Activated CD8-positive, alpha-beta memory T cell treated with anti-CD3 and anti-CD28 coated beads, Interleukin-2, amount 50 U/mL, for 24 hours (primary cell): ENCODE measurements around the gene XRN2.
"Not testable (repeated sequence)": the region's sequence is repeated elsewhere in the genome, so short reads cannot be mapped to it uniquely, and the experiment has no call there.

Experiments used
- DNase-seq: peaks from one replicate; pipeline ENCODE4 v3.0.0-alpha.2; 2020; ENCODE audit errors: extremely low read depth

XRN2 gene

GRCh38 chr20:21387528-21387927 lies 84.4 kb downstream of the XRN2 start:
- DNase-seq = no peak

- DNase-seq = no peak
Observed at GRCh38 chr20:21388566-21388965, 85.4 kb downstream of the XRN2 start.

- no peak for DNase-seq
Observed at GRCh38 chr20:21389368-21389767, 86.2 kb downstream of the XRN2 start.

- no peak for DNase-seq
Observed at GRCh38 chr20:21390768-21391167, 87.6 kb downstream of the XRN2 start.

- DNase-seq = no peak
Observed at GRCh38 chr20:21391185-21391971, 88.2 kb downstream of the XRN2 start.

GRCh38 chr20:21391972-21392352 lies 88.8 kb downstream of the XRN2 start:
- DNase-seq = no peak

- no peak for DNase-seq
Observed at GRCh38 chr20:21393166-21393565, 90.0 kb downstream of the XRN2 start.

GRCh38 chr20:21393816-21394519 lies 90.8 kb downstream of the XRN2 start:
- no peak for DNase-seq

GRCh38 chr20:21394551-21394950 lies 91.4 kb downstream of the XRN2 start:
- DNase-seq = no peak

GRCh38 chr20:21395051-21395665 lies 92.0 kb downstream of the XRN2 start:
- no peak for DNase-seq

- no peak for DNase-seq
Observed at GRCh38 chr20:21395666-21396598, 92.8 kb downstream of the XRN2 start.

GRCh38 chr20:21396599-21397340 lies 93.6 kb downstream of the XRN2 start:
- no peak for DNase-seq

- DNase-seq = no peak
Observed at GRCh38 chr20:21397341-21398108, 94.4 kb downstream of the XRN2 start, which contains the start of gene NKX2-4. TSS of gene NKX2-4 (minus strand) at chr20:21397526. CDS start at chr20:21397399, 127 bp downstream.

GRCh38 chr20:21398109-21399004 lies 95.2 kb downstream of the XRN2 start:
- DNase-seq = no peak

- DNase-seq = no peak
Observed at GRCh38 chr20:21399005-21399475, 95.9 kb downstream of the XRN2 start.

GRCh38 chr20:21411725-21412124 lies 108.6 kb downstream of the XRN2 start:
- no peak for DNase-seq

GRCh38 chr20:21413996-21414395 lies 110.9 kb downstream of the XRN2 start:
- not testable (repeated sequence) for DNase-seq

GRCh38 chr20:21419147-21419546 lies 116.0 kb downstream of the XRN2 start:
- DNase-seq = not testable (repeated sequence)
